ENCODE measurements around the gene HYLS1. TPM values are rescaled to one million over a fixed set of nuclear protein-coding genes. Genes with fewer than 3 reads are reported as not detected.

Gene HYLS1
- total RNA-seq, 2 experiments from 2014 or later, result 1.2 to 1.3 TPM

- H3K27ac ChIP-seq (ENCODE audit: low read depth in 1 of 2, low read length in 2 of 2), result no peak overlapping the region
- intact Hi-C loops (cut with DNase I, micrococcal nuclease), result no loop called here
These were observed 62.7 kb downstream of the HYLS1 start for GRCh38 chr11:125950178-125950490.

More at GRCh38 chr11:125950178-125950490, 62.7 kb downstream of the HYLS1 start:
- no peaks in the 10 kb centered on the region for H3K9me3 Mint-ChIP-seq
- Histone ChIP-seq H3K27me3 (ENCODE audit: control insufficient read depth in 1 of 2, insufficient read depth in 2 of 2, low read length in 2 of 2) (no peaks in the 10 kb centered on the region), H3K36me3 (ENCODE audit: insufficient read depth, low read length) (no peaks in the 10 kb centered on the region), H3K4me1 (ENCODE audit: insufficient read depth, low read length) (no peaks in the 10 kb centered on the region), H3K4me3 (ENCODE audit: low read length) (no peak overlapping the region), H3K9me3 (ENCODE audit: control insufficient read depth in 1 of 2, insufficient read depth in 1 of 2, low read length in 2 of 2) (no peaks in the 10 kb centered on the region)
- H3K27me3 Mint-ChIP-seq, result no peaks in the 10 kb centered on the region
- ATAC-seq (ENCODE audit: poor library complexity) (no peak), DNase-seq (no peak)
- ChIA-PET CTCF (no interaction called here), POLR2A (no interaction called here)
- no peak overlapping the region for H3K27ac Mint-ChIP-seq
- no peak for TF ChIP-seq CTCF (IDR thresholded peaks at IDR 0.05)
- H3K36me3 Mint-ChIP-seq (ENCODE audit: low read depth), result no peaks in the 10 kb centered on the region
- no peaks in the 10 kb centered on the region for H3K4me1 Mint-ChIP-seq (ENCODE audit: low read depth)
- no peak overlapping the region for H3K4me3 Mint-ChIP-seq

Other genes starting within 250 kb of the HYLS1 start
- not detected for gene ACRV1, start 206.8 kb upstream of the HYLS1 start, total RNA-seq
- gene PATE1, start 141.4 kb upstream of the HYLS1 start, total RNA-seq, result not detected
- gene PATE2, start 108.8 kb upstream of the HYLS1 start, total RNA-seq, result not detected
- not detected for gene PATE3, start 99.5 kb upstream of the HYLS1 start, total RNA-seq
- not detected for gene PATE4, start 54.4 kb upstream of the HYLS1 start, total RNA-seq
- 1 to 10 TPM; 6.0 to 7.3 TPM for gene PUS3, start 15.5 kb downstream of the HYLS1 start, total RNA-seq
- gene DDX25, start 16.8 kb downstream of the HYLS1 start, total RNA-seq, result not detected
- not detected for gene VSIG10L2, start 58.4 kb downstream of the HYLS1 start, total RNA-seq
- gene CDON, start 175.2 kb downstream of the HYLS1 start, total RNA-seq, result 1 to 10 TPM; 1.9 to 2.7 TPM

Measured in CD4-positive, alpha-beta T cell (primary cell).